ENCODE measurements around the gene ABTB2.

- TF ChIP-seq CTCF (IDR thresholded peaks at IDR 0.05) (no peak), POLR2A (IDR thresholded peaks at IDR 0.05) (no peak), EP300 (IDR thresholded peaks at IDR 0.05) (no peak)
These were observed 17.2 kb downstream of the ABTB2 start for GRCh38 chr11:34340653-34341052.

Measured in tibial nerve (tissue), 4 donors.